ENCODE results near the gene DENND1A. TPM values are rescaled to one million over a fixed set of nuclear protein-coding genes. Genes with fewer than 3 reads are reported as not detected.

Gene DENND1A
- total RNA-seq, 1 experiment from 2014 or later, result 42.5 TPM

- intact Hi-C loops (cut with micrococcal nuclease), result no loop called here
Measured at GRCh38 chr9:123975871-123976270, 45.9 kb upstream of the DENND1A start.

GRCh38 chr9:123974471-123974870 lies 44.5 kb upstream of the DENND1A start:
- no peak for TF ChIP-seq CTCF (IDR thresholded peaks at IDR 0.05; ENCODE audit: unreplicated experiment)
- ChIA-PET POLR2A (no interaction called here), CTCF (interaction anchor here (0.5 kb wide), 1 partner anchor 309 kb away, joined by 3 read pairs; no protein-coding TSS in a partner anchor)
- Mint-ChIP-seq H3K27me3 (ENCODE audit: insufficient read depth, unreplicated experiment) (peaks cover 17% of the 10 kb centered on the region), H3K4me3 (ENCODE audit: unreplicated experiment) (no peak overlapping the region), H3K4me1 (ENCODE audit: insufficient read depth, unreplicated experiment) (no peaks in the 10 kb centered on the region), H3K27ac (ENCODE audit: low read depth, unreplicated experiment) (no peak overlapping the region), H3K36me3 (ENCODE audit: insufficient read depth, unreplicated experiment) (no peaks in the 10 kb centered on the region), H3K9me3 (ENCODE audit: unreplicated experiment) (no peaks in the 10 kb centered on the region)
- intact Hi-C loops (cut with micrococcal nuclease), result no loop called here
- no TSS peak for BruUV-seq (replicated peaks)
- no peak for DNase-seq (ENCODE audit: unreplicated experiment)

More at GRCh38 chr9:123975871-123976270, 45.9 kb upstream of the DENND1A start:
- no TSS peak for BruUV-seq (replicated peaks)
- Mint-ChIP-seq H3K36me3 (ENCODE audit: insufficient read depth, unreplicated experiment) (no peaks in the 10 kb centered on the region), H3K27ac (ENCODE audit: low read depth, unreplicated experiment) (no peak overlapping the region), H3K4me1 (ENCODE audit: insufficient read depth, unreplicated experiment) (no peaks in the 10 kb centered on the region), H3K9me3 (ENCODE audit: unreplicated experiment) (no peaks in the 10 kb centered on the region), H3K27me3 (ENCODE audit: insufficient read depth, unreplicated experiment) (peaks cover 31% of the 10 kb centered on the region), H3K4me3 (ENCODE audit: unreplicated experiment) (no peak overlapping the region)
- CTCF ChIA-PET, result interaction anchor here (0.6 kb wide), 1 partner anchor 10 kb away, joined by 3 read pairs; no protein-coding TSS in a partner anchor
- DNase-seq (ENCODE audit: unreplicated experiment), result no peak
- no peak for TF ChIP-seq CTCF (IDR thresholded peaks at IDR 0.05; ENCODE audit: unreplicated experiment)
- POLR2A ChIA-PET, result interaction anchor here (1.2 kb wide), 1 partner anchor 21 kb away, joined by 3 read pairs; no protein-coding TSS in a partner anchor

- Mint-ChIP-seq H3K36me3 (ENCODE audit: insufficient read depth, unreplicated experiment) (no peaks in the 10 kb centered on the region), H3K27ac (ENCODE audit: low read depth, unreplicated experiment) (no peak overlapping the region), H3K27me3 (ENCODE audit: insufficient read depth, unreplicated experiment) (peaks cover 9% of the 10 kb centered on the region), H3K4me3 (ENCODE audit: unreplicated experiment) (no peak overlapping the region), H3K9me3 (ENCODE audit: unreplicated experiment) (no peaks in the 10 kb centered on the region), H3K4me1 (ENCODE audit: insufficient read depth, unreplicated experiment) (no peaks in the 10 kb centered on the region)
- ChIA-PET POLR2A (no interaction called here), CTCF (no interaction called here)
- intact Hi-C loops (cut with micrococcal nuclease), result no loop called here
- BruUV-seq (replicated peaks), result no TSS peak
- TF ChIP-seq CTCF (IDR thresholded peaks at IDR 0.05; ENCODE audit: unreplicated experiment), result no peak
- DNase-seq (ENCODE audit: unreplicated experiment), result no peak
Measured at GRCh38 chr9:123973590-123974223, 43.8 kb upstream of the DENND1A start.

- Mint-ChIP-seq H3K4me3 (ENCODE audit: unreplicated experiment) (no peak overlapping the region), H3K4me1 (ENCODE audit: insufficient read depth, unreplicated experiment) (no peaks in the 10 kb centered on the region), H3K27ac (ENCODE audit: low read depth, unreplicated experiment) (no peak overlapping the region), H3K9me3 (ENCODE audit: unreplicated experiment) (no peaks in the 10 kb centered on the region), H3K36me3 (ENCODE audit: insufficient read depth, unreplicated experiment) (no peaks in the 10 kb centered on the region), H3K27me3 (ENCODE audit: insufficient read depth, unreplicated experiment) (peaks cover 7% of the 10 kb centered on the region)
- POLR2A ChIA-PET, result no interaction called here
- no TSS peak for BruUV-seq (replicated peaks)
- DNase-seq (ENCODE audit: unreplicated experiment), result no peak
- TF ChIP-seq CTCF (IDR thresholded peaks at IDR 0.05; ENCODE audit: unreplicated experiment), result no peak
- intact Hi-C loops (cut with micrococcal nuclease), result no loop called here
- CTCF ChIA-PET, result no interaction called here
Measured at GRCh38 chr9:123972618-123973017, 42.7 kb upstream of the DENND1A start.
